Activated CD4-positive, alpha-beta T cell treated with anti-CD3 and anti-CD28 coated beads, Interleukin-2, amount 50 U/mL, for 16 hours (primary cell): ENCODE results near the gene WWOX.

Experiments
- DNase-seq: peaks from one replicate; pipeline ENCODE4 v3.0.0-alpha.2; 2020

The WWOX gene

DNA sequence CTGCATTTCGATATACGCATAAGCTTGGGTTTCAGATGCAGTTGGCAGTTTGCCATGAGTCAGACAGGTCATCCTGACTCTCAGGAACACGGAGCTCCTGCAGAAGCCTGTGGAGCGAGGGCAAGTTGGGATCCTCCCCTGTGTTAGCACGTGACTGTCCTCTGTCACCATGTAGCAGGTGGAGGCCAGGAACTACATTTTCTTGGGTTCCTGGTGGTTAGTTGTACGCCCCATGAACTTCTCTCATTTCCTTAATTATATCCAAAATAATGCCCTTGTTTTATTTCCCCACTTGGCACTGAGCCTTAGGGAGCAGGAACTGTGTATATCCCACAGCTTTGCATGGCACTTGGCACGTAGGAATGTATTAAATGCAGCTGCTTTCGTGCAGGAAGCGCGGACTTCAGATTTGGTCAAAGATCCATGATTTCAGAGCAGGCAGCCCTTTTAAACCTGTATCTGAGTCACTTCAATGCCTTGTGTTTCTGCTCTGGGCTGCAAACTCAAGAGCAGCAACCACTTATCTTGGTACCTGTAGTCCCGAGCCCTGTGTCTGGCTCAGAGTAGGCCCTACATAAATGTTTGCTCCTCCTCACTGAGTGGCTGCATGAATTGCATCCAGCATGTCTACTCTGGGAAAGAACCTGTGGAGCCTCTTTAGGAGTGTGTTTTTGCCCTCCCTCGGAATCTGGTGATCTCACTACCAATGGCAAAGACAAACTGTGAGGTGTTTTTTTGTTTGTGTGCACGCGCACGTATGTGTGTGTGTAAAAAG is 1072.7 kb downstream of the WWOX start:
- DNase-seq: no peak

DNA sequence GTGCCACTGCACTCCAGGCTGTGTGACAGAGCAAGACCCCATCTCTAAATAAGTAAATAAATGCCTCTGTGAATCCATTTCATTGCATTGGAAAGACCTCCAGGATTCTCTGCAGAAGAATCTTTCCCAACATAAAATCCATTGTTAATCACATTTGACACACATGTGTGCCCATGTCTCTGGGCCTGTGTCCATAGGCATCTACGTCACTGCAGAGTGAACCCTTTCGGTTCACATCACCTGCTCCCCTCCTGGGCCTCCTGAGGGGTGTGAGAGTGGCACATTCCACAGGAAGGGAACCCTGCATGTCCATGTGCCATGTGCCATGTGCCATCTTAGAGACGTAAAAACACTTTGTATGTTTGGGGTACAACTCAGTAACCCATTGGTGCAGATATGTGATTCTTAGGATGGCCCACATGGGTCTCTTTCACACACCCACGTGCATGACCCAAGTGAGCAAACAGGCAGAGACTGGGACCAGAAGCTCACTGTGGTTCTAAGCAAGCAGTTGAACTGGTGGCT is 1073.6 kb downstream of the WWOX start:
- DNase-seq: no peak

DNA sequence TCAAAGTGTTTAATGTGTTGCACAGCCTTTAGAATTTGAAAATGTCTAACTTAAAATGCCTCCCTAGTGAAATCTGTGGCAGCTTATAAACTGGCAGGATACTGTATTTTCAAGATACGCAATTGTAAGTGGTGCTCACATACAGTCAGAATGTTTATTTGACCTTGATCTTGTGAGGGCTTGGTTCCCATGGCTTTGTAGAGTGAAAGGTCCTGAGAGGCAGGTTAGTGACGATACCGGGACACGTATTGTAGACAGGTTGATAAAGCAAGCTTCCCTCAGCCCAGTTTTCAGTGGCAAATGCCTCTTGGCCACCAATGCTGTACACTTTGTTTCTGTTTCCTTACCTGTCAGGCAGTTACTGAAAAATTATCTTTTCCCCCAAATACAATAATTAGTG is 1074.5 kb downstream of the WWOX start:
- no peak for DNase-seq

DNA sequence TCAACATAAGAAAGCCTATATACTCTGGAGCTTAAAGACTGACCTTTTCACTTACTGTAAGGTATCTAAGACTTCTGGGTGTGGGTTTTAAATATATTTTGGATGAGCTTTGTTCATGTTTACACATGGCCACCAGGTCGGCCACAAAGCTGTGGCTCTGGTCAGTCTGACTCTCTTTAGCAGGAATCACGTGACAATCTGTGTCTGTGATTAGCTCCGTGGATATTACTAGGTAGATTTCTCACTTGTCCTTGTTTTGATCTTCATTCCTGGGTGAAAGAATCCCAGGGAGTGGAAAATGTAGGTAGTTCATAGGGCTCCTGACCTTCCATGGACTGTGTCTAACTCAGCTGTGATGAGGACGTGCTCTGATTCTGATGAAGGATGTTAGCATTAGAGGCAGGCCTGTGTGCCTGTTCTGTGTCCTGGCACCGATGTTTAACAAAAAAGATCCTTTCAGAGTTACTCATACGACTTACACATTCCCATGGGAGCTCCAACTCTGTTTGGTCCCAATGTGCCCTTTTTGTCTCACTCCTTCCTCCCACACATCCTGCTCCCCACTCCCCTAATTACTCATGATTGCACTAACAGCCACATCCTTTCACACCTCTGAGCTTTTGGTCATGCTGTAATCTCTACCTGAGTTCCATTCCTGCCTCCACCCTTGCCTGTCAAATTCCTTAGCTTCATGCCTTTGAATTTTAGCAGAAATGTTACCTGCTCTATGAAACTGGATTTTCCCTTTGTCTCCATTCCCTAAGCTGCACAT is 1076.0 kb downstream of the WWOX start:
- DNase-seq: peak; percentile 23

DNA sequence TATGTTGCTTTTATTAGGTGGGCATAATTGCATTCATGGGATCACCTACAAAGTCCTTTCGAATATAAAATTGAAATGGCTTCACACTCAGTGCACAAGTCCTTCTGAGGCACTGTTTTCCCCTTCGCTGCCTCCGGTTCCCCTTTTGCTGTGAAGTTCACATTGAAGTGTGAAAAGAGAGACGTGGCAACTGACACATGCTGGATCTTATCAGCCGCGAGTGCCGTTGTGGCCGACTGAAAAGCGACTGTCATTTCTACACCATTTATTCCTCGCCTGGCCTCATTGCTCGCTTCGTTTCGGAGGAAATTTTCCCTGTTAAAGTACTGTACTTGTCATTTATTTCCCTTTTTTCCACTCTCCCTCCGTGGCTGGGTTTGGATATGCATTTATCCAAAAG is 1077.6 kb downstream of the WWOX start:
- DNase-seq: no peak

- DNase-seq: no peak
Measured at GRCh38 chr16:79181419-79181818, 1082.0 kb downstream of the WWOX start.

DNA sequence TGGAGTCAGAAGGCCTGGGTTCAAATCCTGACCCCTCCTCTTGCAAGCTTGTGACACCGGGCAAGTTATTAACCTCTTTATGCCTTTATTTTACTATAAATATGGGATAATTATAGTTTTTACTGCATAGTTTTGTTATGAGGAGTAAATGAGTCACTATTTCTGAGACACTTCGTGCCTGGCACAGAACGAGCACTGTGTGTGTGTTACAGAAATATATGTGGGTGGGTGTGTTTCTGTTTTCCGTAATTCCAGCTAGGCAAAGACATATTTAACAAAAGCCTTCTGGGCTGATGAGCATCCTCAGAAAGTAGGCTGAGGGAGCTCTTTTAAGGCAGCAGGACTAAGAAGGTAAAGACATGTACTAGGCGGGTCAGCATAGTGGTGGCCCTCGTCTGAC is 1083.2 kb downstream of the WWOX start:
- no peak for DNase-seq

DNA sequence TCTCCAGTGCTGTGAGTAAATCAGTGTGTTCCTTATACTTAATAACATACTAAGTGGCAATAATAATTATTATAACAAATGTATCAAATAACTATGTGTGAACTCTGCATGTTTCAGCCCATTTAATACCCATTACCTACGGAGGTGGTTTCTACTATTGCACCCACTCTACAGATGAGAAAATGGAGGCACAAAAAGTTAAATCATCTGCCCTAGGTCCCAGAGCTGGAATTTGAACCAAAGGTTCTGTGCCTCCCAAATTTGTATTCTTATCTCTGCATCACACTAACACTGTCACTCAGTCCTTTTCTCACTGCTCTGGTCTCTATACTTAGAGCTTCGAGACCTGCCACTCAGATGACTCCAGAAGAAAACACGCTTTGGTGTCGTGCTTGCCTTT is 1084.1 kb downstream of the WWOX start:
- no peak for DNase-seq

DNA sequence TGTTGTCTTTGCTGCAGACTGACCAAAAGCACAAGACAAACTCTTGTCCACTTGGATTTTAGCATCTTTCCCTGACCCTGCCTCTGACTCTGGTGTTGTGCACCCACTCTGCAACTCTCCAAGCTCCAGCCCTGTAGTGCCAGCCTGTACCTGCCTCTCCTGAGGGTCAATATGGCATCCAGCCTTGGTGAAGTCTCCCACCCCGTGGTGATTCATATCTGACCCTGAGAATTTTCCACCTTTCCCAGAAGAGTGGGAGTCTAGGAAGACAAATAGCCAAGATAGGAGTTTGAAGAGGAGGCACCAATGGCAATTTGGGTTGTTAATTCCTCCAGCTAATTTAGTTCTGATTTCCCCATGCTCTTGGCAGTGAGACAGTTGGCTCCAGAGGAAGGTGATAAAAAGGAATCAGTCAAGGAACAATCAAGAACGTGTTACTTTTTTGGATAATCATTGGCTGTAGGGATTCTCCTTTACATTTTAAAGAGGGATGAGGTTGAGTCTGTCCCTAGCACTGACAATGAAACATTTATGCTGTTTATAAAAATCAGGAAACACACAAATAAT is 1085.1 kb downstream of the WWOX start:
- no peak for DNase-seq

DNA sequence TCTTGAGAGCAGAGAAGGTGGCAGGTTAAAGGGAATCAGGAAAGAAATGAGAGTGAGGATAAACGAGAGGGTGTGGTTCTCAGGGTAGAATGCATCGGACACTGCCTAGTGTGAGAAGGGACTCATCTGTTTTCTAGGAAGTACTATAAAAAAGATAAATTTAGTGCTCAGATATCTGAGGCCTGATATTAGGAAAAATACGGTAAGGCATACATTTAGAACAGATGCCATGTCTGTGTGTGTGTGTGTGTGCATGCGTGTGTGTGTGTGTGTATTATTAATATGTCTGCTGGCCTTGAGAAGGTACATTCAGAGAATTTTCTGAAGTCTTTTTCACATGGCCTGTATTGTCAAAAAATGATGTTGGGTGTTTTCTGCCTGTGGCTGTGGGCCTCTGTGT is 1086.3 kb downstream of the WWOX start:
- DNase-seq: no peak

- DNase-seq: no peak
Measured at GRCh38 chr16:79186196-79186595, 1086.7 kb downstream of the WWOX start.

DNA sequence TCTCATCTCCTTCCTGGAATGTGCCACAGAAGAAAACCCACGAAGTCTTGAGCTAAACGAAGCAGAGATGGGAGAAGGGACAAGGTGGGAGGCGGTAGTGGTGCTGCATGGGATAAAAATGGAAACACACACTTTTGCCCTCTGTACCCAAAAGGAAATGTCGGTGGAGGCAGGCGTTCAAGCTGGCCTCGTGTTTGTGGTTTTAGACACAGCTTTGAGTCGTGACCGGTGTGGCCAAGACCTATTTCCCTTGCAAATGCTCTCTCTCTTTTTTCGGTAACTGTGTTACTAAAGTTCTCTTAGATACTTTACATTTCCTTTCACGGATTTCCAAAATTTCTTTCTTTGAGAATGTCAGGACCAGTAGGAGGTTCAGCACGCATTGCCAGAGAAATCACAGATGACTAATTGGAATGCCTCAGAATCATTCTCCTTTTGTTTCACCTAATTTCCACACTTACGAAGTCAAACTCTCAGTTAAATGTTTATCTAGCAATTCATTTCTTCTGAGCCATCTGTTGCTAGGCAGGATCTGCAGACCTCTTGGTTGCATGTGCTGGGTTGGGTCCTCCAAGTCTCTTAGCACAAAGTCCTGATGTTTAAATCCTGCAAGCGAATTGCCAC is 1088.8 kb downstream of the WWOX start:
- no peak for DNase-seq

GRCh38 chr16:79188739-79189122 is 1089.3 kb downstream of the WWOX start:
- no peak for DNase-seq

GRCh38 chr16:79190542-79190941 is 1091.1 kb downstream of the WWOX start:
- no peak for DNase-seq

GRCh38 chr16:79191933-79192332 is 1092.5 kb downstream of the WWOX start:
- DNase-seq: no peak

- DNase-seq: no peak
Measured at GRCh38 chr16:79192904-79193303, 1093.5 kb downstream of the WWOX start.

DNA sequence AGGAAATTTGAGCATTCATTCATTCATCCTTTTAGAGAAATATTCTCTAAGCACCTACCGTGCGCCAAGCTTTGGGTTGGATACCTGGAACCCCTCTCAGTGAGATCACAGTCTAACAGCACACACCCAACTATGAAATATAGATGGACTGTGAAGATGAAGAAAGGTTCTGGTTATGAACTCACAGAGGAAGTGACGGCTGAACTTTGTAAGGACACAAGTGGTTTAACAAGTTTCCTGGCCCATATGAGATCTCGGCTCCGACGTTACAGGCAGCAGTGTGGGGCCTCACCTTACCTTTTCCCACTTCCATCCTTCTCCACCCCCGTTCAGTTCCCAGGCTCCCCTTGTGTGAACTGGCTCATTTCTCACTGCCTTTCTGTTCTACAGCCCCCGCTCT is 1094.8 kb downstream of the WWOX start:
- no peak for DNase-seq

DNA sequence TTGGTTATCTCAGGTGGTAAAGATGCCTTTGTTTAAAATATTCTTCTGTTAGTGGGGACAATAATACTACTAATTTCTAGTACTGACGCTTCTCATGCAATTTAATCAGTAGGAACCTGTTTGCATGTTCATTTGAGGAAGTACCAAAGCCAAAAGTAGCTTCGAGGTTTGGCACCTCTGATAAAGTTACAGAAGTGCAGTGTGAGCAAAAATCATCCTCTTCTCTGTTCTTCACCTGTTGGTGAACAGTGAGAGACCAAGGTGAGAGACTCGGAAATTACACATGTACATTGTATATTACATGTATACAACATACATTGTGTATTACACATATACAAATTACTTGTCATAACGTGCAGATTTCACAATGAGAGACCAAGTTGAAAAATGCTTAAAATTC is 1096.5 kb downstream of the WWOX start:
- DNase-seq: no peak

- no peak for DNase-seq
Measured at GRCh38 chr16:79201436-79201835, 1102.0 kb downstream of the WWOX start.

GRCh38 chr16:79202977-79203376 is 1103.5 kb downstream of the WWOX start:
- no peak for DNase-seq

DNA sequence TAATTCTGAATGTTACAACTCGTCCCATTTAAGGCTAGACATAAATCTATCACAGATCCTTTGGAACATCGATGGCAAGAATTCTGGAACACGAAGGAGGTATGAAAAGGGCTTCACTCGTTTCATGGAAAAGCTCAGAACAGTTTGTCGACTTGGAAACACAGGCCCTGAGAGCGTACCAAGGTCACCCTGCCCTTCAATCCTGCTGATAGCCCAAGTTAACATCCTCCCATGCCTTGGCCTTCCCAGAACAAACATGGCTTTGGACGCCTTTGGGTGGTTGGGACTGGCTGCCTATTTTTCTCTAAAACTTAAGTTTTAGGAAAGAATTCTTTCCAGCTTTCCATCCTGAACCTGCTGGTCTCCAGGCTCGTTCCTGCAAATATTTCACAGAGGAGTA is 1105.0 kb downstream of the WWOX start:
- no peak for DNase-seq

- no peak for DNase-seq
Measured at GRCh38 chr16:79206889-79207288, 1107.4 kb downstream of the WWOX start.

DNA sequence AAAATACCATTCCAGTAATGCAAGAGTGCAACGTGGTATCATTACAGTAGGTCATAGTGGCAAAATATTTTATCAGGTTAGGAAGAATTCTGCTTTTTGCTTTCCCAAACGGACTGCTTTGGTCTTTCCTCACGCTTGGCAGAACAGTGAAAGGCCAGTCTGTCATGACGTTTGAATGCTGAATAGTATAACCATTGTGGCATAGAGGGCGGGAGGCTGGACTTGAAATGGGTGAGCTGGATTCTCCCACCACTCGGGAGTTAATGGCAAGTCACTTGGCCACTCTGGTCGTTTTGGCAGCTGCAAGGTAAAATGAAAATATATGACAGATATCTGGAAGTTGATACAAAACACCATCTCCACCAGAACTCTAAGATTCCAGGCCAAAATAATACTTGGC is 1109.9 kb downstream of the WWOX start:
- no peak for DNase-seq

GRCh38 chr16:79210607-79211006 is 1111.2 kb downstream of the WWOX start:
- DNase-seq: peak; percentile 47
